HUDEP-2 (cell line): ENCODE results near the gene CMIP.

Experiments used
- DNase-seq, 76 experiments: peaks; one replicate each; lab custom pipeline; 2025; ENCODE audit not compliant: unreplicated experiment in 76 of 76; lab: John Stamatoyannopoulos, UW

Gene CMIP

GRCh38 chr16:81612351-81613163 is 167.9 kb downstream of the CMIP start:
- no peak for DNase-seq

DNA sequence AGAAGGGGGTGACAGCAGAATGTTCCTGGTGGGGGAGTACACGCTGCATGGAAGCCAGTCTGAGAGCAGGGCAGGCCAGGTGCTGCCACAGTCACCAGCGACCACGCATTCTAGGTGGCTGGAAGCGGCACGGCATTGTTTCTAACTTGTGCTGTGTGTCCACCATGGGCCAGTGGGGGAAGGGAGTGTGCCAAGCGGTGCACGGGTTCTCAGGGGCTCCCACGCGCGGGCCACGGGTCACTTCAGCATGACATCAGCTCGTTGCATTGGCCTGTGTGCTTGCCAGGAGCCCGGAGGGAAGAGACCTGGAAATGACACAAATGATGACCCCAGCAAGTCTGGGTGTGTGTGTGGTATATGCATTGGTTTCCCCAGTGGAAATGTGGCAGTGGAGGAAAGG is 169.6 kb downstream of the CMIP start:
- no peak for DNase-seq

GRCh38 chr16:81614654-81615359 is 170.2 kb downstream of the CMIP start:
- no peak for DNase-seq

- DNase-seq = no peak
These were observed 170.8 kb downstream of the CMIP start for GRCh38 chr16:81615411-81615810.

- no peak for DNase-seq
These were observed 171.2 kb downstream of the CMIP start for GRCh38 chr16:81615833-81616232.

DNA sequence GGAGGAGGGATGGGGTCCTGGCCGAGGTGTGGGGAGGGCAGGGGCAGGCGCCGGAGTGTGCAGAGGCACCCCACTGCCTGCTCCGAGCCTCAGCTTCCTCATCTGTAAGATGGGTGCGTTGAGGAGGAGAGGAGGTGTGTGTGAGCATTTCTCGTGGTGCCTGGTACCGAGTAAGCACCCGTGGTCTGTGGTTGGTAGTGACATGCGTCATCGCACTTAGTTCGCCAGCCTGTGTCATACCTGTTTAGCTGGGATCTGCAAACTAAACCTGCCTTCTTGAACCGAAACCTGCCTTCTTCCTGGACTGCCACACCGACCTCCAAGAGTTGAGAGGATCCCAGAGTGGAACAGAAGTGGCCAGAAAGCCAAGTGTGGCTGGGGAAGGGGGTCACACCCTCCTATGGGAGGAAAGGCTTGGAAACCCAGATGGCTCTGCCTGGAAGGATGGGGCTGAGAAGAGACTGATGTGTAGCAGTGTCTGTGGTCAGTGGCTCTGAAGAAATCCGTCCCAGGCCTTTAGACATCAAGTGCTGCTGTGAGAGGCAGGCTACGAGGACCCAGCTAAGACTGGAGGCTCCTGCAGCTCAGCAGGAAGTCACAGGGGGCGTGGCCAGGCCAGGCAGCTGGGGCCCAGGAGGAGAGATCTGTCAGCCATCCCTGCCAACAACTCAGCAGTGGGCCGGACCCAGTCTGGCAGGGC is 171.9 kb downstream of the CMIP start:
- DNase-seq = peak in 3 of 76 experiments; percentile 2 to 39 (median 19)

- DNase-seq = no peak
These were observed 172.4 kb downstream of the CMIP start for GRCh38 chr16:81617021-81617346.

DNA sequence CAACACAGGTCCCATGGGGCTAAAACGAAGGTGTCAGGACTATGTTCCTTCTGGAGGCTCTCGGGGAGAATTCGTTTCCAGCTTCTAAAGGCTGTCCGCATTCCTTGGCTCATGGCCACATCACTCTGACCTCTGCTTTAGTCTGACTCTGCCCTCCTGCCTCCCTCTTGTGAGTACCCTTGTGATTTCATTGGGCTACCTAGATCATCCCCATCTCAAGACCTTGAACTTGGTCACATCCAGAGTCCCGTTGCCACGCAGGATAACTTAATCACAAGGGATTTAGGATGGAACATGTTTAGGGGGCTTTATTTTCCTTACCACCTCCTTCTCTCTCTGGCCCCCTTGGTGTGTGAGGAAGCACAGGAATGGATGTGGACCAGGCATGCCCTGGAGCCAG is 173.6 kb downstream of the CMIP start:
- no peak for DNase-seq

DNA sequence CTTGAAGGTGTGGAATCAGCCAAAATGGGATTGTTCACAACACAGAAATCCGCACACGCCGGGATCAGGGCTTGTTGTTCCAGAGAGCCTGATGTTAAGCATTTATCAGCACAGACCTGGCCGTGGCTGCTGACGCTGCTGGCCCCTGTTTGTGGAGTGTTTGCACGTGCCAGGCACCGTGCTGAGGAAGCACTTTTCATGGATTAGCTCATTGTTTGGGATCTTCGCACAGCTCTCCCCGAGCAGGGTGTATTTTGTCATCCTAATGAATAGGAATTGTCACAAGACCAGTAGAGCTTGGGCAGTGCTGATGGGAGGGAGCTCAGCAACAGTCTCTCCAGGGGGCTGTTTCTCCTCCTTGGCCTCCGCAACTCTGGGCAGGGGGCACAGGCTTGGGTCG is 174.1 kb downstream of the CMIP start:
- no peak for DNase-seq

DNA sequence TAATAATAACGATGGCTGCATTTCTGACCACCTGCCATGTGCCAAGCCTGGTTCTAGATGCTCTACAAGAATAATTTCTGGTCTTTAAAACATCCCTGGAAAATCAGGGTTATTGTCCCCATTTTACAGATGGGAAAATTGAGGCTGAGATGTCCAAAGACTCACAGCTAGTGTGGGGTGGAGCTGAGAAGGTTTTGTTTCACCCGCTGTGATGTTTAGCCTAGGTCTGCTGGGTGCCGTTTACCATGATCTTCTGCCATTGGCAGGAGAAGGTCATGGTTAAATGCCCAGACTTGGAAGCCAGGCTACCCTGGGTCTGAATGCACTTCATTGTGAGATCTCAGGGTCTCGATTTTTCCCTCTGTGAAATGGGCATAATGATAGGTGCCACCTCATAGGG is 175.4 kb downstream of the CMIP start:
- DNase-seq = no peak

DNA sequence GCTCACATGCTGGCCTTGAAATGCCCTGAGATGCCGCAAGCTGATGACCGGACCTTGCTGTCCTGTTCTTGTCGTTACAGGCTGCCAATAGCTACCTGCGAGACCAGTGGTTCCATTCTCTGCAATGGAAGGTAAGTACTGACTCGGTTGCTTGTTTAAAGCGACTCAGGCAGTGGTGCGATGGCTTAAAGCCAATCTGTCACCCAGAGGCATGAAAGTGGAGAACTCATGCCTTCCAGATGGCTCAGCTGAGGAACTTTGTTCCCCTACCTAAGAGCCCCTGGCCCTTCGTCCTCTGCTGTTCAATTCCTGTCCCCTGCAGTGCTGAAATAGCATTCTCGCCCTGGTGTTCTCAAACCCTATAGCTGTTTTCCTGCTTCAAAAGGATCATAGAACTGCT is 176.2 kb downstream of the CMIP start:
- DNase-seq = no peak

- DNase-seq = no peak
These were observed 176.9 kb downstream of the CMIP start for GRCh38 chr16:81621496-81621895.

DNA sequence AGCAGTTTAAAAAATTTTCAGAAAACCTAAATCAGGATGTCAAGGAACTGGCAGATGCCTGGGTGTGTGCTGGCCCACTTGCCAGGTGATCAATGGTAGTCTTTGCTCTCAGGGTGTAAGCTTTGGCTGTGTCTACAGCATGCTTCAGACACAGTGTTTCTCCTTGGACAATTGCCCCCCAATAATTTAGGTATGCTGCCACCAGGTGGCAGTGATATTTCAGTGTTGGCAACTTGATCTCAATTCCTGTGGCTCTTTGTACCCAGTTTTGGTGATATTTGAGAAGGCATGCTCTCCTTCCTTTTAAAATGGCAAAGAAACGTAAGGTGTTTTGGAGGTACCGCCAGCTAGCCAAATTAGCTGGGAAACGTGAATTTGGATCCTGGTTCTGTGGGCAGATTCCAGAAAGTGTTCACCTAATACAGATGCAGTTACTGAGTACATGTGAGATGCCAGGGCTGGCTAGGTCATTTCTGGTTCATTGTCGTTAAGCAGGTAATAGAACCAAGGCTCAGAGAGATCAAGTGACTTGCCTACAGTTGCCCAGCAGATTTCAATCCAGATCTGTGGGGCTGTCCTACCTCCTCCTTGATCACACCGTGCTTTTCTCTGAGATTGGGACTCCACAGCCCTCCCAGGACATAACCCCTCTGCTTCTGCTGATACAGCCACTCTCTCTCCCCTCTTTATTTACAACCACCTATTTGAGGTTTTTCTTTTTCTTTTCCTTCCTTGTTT is 178.9 kb downstream of the CMIP start:
- peak in 61 of 76 experiments; percentile 5 to 76 (median 44) for DNase-seq

DNA sequence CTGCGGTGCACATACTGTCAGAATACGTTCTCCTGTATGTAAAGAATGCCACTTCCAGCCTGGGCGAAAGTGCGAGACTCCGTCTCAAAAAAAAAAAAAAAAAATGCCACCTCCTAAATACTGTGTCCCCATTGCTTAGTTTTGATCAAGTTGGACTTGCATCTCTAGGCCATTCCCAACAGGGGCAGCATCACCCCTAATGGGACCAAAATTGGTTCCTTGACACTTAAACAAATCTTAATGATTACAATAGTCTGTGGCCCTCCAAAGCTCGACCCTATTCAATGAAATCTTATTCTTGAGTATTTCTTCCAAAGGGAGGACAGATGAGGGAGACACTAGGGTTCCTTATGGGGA is 179.8 kb downstream of the CMIP start:
- peak in 5 of 76 experiments; percentile 9 to 32 (median 15) for DNase-seq

DNA sequence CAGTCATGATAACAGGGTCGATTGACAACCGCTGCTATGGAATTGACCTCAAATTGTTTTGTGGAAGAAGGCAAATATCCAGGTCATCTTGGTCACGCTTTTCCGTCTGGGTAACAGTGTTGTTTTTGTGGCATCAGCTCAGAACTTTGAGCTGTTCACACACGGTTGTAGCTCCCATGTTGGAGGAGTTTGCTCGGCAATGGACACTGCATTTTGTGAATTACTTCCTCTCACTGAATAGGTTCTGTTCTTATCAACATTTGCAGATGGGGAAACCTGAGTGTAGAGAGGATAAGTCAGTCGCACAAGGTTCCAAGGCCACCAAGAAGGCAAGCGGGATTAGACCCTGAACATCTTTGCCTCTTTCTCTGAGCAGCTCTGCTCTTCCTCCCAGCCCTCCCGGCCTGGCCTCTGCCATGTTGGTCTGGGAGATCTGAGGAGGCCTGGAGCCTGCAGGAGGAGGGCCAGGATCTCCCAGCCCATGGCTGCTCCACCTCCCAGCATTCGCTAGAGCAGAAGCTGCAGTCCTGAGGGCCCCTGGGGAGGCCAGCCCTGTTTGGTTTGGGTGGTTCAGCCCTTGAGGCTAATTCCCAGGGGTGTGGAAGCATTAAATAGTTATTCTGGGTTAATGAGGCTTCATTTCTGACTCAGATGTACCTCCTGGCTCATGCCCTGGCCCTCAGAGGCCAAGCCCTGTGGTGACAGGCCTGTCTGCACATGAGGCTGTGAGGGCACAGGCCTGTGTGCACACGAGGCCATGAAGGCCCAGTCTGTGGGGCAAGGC is 180.3 kb downstream of the CMIP start:
- DNase-seq = peak in 65 of 76 experiments; percentile 8 to 81 (median 45)

GRCh38 chr16:81625544-81626153 is 181.0 kb downstream of the CMIP start:
- DNase-seq = peak in 5 of 76 experiments; percentile 10 to 37 (median 27)

GRCh38 chr16:81626181-81626674 is 181.6 kb downstream of the CMIP start:
- DNase-seq = no peak

DNA sequence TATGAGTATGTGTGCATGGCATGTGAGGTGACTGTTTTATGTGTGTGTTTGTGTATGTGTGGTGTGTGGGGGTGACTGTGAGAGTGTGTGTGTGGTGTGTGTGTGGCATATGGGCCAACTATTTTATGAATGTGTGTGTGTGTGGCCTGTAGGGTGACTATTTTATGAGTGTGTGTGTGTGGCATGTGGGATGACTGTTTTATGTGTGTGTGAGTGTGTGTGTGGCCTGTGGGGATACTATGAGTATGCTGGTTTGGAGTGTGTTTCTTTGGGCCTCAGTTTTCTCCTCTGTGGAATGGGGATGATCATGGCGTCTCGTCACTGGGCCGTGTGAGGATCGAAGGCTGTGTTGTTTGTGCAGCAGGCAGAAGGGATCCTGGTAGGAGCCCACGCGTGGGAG is 182.4 kb downstream of the CMIP start:
- DNase-seq = no peak

GRCh38 chr16:81627729-81628244 is 183.2 kb downstream of the CMIP start:
- no peak for DNase-seq
